ENCODE data around the gene LRRTM3. TPM values are rescaled to one million over a fixed set of nuclear protein-coding genes. Genes with fewer than 3 reads are reported as not detected.

The LRRTM3 gene
- total RNA-seq, 1 donor, result not detected

DNA sequence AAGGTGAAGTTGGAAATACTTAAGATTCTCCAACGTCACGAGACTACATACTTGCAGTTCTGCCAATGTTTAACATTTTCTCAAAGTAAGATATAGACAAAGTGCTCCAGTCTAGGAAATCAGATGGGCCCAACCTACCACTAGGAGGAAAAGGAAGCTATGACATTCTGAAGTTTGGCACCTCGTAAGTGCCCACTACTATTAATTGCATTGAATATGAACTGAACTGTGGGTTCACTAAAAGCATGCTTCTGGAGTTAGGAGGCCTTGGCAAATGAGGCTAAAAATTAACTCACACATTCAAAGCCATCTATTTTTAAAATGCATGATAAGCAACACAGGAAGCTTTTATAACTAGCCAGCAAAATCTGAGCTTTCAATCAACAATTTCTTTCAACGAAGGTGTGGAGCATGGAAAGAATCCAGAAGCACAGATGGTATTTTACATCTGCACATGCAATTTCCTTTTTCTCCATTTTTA lies 149.7 kb downstream of the LRRTM3 start:
- no peak for DNase-seq (ENCODE audit: low read depth)
- TF ChIP-seq, protein P1, sequence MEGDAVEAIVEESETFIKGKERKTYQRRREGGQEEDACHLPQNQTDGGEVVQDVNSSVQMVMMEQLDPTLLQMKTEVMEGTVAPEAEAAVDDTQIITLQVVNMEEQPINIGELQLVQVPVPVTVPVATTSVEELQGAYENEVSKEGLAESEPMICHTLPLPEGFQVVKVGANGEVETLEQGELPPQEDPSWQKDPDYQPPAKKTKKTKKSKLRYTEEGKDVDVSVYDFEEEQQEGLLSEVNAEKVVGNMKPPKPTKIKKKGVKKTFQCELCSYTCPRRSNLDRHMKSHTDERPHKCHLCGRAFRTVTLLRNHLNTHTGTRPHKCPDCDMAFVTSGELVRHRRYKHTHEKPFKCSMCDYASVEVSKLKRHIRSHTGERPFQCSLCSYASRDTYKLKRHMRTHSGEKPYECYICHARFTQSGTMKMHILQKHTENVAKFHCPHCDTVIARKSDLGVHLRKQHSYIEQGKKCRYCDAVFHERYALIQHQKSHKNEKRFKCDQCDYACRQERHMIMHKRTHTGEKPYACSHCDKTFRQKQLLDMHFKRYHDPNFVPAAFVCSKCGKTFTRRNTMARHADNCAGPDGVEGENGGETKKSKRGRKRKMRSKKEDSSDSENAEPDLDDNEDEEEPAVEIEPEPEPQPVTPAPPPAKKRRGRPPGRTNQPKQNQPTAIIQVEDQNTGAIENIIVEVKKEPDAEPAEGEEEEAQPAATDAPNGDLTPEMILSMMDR (IDR thresholded peaks at IDR 0.05; ENCODE audit: insufficient read depth, low read depth, low read length), result no peak
- no peak overlapping the region for H3K4me3 ChIP-seq (ENCODE audit: low read depth, low read length)

DNA sequence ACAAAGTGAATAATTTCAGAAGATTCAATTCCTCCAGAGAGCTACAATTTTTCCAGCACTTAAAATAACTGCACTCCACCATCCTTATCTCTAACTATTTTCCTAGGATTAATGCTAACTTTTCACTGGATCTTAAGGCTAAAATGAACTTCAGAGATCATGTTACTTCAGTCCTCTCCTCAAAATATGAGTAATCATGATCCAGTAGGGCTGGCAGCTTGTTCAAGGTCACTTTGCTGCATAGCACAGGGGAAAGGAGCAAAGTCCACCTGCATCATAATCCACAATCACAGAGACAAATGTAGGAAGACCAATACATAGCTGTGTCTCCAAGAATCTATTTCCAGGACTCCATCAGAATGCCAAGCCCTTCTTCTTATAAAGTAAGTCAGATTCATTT lies 150.3 kb downstream of the LRRTM3 start:
- DNase-seq (ENCODE audit: low read depth), result no peak
- H3K4me3 ChIP-seq (ENCODE audit: low read depth, low read length), result no peak overlapping the region
- TF ChIP-seq, protein P1 (IDR thresholded peaks at IDR 0.05; ENCODE audit: insufficient read depth, low read depth, low read length), result no peak

DNA sequence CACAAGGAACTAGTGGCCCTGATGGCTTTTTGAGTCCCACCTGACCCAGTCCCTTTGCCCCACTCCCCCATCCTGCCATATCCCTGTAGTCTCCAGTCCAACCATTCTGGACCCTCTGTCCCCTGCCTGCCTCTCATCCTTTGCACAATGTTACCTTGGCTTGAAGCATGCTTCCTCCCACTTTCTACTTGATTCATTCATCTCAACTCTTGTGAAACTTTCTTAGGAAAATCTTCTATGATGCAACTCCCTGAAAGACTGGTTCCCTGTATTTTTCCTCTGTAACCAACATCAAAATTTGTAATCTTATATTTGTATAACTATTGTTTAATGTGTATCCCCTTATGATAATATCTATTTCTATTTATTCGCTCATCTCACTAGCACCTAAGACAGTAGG lies 151.5 kb downstream of the LRRTM3 start:
- H3K4me3 ChIP-seq (ENCODE audit: low read depth, low read length), result no peak overlapping the region
- no peak for DNase-seq (ENCODE audit: low read depth)
- TF ChIP-seq, protein P1 (IDR thresholded peaks at IDR 0.05; ENCODE audit: insufficient read depth, low read depth, low read length), result no peak

DNA sequence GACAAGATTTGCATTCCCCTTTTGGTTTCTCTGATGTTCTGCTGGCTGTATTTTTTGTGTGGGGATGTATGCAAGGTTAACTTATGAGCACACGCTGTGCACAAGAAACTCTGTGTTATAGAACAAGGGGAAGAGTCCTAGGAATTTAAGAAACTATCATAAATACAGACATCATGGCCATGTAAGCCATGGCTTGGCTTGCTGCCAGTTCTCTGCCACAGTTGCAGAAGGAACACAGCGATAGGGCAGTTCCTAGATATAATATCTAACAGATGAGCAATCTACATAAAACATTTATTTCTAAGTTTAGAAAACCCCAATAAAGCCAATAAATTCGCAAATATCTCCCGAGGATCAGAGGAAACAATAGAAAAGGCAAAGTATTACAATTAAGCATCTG lies 153.3 kb downstream of the LRRTM3 start:
- DNase-seq (ENCODE audit: low read depth), result no peak
- TF ChIP-seq, protein P1 (IDR thresholded peaks at IDR 0.05; ENCODE audit: insufficient read depth, low read depth, low read length), result no peak

DNA sequence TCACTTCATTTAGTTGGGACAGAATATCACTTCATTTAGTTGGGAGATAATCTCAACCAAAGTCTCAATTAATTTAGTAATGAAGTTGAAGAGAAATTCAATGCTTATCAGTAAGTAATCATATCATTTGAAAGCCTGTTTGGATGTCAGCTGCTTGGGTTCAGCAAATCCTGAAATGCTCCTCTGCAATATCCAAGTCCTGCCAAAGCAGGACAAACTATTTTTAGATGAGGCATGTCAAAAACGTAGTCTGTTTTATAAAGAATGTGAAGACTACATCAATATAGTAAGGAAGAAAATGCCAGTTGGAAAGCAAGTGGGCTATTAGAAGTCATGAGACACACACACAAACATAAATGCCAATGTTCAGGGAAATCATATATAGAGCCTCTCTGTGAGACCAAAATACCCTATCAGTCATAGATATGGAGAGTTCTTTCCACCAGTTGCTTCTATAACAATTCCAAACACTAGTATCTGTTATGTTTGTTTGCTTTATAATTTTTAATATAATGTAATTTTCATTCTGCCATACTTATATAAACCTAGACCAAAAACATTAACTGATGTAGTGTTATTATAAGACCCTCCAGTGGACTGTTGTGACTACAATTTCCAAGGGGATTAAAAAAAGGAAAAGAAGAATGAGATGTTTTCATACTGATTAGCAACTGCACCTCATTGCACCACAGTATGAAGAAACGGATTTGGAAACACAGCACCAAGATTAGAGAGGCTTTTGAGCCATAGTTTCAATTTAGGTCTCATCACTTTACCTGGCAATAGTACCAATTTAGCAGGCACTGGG lies 160.7 kb downstream of the LRRTM3 start:
- no peak overlapping the region for H3K4me3 ChIP-seq (ENCODE audit: low read depth, low read length)
- DNase-seq (ENCODE audit: low read depth), result no peak
- TF ChIP-seq, protein P1 (IDR thresholded peaks at IDR 0.05; ENCODE audit: insufficient read depth, low read depth, low read length), result no peak

More for the DNA sequence above, 153.3 kb downstream of the LRRTM3 start:
- no peak overlapping the region for H3K4me3 ChIP-seq (ENCODE audit: low read depth, low read length)

DNA sequence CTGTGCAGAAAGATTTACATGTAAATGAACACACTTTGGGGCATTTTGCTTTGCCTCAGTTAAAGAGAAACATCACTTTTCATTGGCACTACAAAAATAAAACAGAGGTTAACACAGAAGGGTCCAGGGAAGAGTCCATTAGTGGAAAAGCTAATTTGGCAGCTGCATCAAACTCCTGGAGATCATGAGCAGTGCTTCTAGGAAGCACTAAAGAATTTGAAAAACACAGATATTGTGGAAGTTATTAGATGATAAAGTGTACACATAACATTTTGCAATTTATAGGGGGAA lies 161.2 kb downstream of the LRRTM3 start:
- TF ChIP-seq, protein P1 (IDR thresholded peaks at IDR 0.05; ENCODE audit: insufficient read depth, low read depth, low read length), result no peak
- no peak overlapping the region for H3K4me3 ChIP-seq (ENCODE audit: low read depth, low read length)
- DNase-seq (ENCODE audit: low read depth), result no peak

DNA sequence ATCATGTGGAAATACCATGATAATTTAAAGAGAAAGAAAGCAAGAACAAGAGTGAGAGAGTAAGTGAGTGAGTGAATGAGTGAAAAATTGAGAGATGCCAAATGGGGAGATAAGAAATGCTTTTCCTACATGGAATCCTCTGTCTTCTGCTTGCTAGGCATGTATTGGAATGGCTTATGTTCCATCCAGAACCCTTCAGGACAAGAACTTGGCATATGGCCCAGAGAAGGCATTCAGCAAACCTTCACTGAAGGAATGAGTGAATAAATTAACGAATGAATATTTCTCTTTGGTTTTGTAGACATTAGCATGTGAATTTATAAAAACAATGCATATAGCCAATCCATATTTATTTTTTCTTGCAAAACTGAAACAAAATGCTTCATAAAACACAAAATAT lies 162.2 kb downstream of the LRRTM3 start:
- no peak overlapping the region for H3K4me3 ChIP-seq (ENCODE audit: low read depth, low read length)
- no peak for DNase-seq (ENCODE audit: low read depth)
- TF ChIP-seq, protein P1 (IDR thresholded peaks at IDR 0.05; ENCODE audit: insufficient read depth, low read depth, low read length), result no peak
